Measurements from ENCODE around the gene RNASEL.
A peak's percentile ranks its signal among the peaks of the same experiment; 100 is the strongest.
"Not testable (repeated sequence)": the region's sequence is repeated elsewhere in the genome, so short reads cannot be mapped to it uniquely, and the experiment has no call there.

The RNASEL gene

DNA sequence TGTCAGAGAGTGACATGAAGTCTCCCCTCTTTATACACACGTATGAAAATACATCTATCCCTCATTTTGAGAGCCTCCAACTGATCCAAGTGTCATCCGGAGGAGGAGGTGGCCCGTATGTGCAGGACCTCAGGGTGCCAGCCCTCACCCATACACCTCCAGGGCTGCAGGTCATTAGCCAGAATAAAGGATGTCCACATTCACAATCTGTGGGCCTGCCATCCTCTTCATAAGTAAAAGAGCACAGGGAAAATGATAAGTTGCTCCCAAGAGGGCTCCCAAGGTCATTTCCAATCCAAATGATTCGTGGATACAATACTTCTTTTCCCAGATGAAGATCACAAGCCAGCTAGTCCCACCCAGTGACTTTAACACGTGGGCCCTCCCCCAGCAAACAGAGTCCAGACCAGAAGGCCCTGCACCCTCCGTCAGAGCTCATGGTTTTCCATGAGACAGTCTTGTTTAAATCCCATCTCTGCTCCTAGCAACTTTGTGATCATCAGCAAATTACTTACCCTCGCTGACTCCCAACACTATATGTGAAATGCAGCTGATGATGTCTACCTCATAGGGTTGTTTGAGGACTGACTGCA is 28.6 kb downstream of the RNASEL start:
- DNase-seq, result no peak

DNA sequence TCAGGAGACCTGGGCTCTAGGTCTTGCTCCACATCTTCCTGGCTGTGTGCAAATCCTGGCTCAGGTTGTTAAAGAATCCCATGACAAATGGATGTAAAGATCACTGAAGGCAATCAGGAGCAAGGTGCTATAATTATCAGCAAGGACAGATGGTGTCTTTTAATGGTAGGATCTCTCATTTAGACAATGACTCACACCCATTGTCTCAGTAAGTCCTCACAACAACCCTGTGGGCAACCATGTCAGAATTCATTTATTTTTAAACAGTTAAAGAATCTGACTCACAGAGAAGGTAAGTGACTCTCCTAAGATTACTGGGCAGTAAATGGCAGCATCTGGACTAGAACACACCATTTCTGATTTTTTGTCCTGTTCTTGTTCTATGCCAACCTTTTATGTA is 32.8 kb downstream of the RNASEL start:
- no peak for DNase-seq

DNA sequence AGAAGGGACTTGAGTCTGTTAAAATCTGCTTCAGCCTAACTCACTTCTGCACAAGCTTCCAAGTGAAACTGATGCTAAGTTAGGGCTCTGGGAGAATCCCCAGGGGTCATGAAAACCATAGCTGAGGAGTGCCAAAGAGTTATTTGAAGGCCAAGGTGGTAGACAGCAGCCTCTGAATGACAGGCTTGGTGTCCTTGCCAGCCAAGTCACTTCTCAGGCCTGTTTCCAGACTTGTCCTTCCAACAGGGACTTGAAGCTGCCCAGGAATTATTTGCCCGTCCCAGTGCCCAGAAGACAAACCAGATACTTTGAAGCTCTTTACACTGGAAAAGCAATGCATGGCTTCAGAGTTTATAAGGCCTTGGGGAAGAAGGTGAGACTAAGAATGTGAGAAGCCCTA is 33.6 kb downstream of the RNASEL start:
- DNase-seq, result no peak

DNA sequence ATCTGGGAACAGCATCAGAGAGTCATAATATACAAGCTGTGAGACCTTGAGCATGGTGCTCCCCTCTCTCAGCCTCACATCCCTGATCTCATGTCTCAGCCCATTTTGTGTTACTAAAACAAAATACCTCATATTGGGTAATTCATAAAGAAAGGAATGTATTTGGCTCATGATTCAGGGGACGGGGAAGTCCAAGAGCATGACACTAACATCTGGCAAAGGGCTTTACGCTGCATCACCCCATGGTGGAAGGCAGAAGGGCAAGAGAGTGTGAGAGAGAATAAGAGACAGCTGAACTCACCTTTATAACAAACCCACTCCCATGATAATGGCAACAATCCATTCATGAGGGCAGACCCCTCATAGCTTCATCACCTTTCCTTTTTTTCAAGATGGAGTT is 36.5 kb downstream of the RNASEL start:
- peak in 1 of 3 donors; percentile 18 for DNase-seq

DNA sequence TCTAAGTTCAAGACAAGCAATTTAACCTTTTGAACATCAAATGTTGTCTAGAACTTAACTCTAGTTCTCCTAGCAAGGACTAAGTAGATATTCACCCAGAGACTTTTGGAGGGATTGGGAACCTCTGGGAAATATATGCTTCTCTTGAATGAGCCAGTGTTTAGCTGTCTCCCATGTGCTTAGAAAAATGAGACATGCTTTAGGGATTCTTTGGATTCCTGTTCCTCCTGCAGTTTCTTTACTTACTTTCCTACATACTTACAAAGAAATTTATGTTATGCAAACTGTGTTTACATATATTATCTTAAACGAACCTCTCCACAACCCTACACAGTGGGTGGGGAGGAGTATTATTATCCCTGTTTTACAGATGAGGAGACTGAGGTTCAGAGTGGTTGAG is 39.2 kb downstream of the RNASEL start:
- DNase-seq, result no peak

DNA sequence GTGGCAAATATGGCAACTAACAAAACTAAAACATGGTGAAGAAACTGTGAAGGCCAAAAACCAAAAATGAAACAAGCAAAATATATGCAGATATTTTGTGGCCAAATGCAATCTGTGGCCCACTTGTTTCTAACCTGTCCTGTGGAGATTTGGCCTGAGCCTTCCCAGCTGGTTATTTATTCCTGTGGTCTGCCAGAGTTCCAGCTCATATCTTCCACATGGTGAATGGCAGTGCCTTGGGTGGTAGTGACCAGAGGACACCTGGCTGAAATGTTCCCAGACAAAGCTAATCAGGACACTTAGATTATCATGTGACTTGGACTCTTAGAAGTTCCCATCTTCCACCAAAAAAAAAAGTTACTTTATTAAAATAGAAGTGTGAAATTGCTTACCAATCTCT is 39.7 kb downstream of the RNASEL start:
- DNase-seq, result no peak

DNA sequence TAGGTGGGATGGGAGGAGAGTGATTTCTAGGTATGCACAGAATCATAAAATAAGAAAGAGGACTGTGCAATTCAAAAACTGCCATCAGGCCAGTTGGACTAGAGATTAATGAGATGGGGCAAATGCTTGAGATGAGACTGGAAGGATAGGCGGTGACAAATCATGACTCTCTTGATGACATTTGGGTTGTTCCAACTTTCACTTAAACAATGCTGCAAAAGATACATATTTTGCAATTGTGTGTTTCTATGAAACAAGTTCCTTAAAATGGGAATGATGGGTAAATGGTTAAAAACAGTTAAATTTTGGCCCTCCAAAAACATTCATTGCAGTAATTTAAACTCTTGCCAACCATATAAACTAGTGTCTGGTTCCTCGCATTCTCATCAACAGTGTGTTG is 55.2 kb downstream of the RNASEL start:
- peak; percentile 17 to 61 (median 60) for DNase-seq

DNA sequence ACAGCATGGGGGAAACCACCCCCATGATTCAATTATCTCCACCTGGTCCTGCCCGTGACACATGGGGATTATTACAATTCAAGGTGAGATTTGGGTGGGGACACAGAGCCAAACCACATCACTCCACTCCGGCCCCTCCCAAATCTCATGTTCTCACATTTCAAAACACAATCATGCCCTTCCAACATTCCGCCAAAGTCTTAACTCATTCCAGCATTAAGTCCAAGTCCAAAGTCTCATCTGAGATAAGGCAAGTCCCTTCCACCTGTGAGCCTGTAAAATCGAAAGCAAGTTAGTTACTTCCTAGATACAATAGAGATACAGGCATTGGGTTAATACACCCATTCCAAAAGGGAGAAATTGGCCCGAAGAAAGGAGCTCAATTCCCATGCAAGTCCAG is 60.9 kb downstream of the RNASEL start:
- not testable (repeated sequence) for DNase-seq

DNA sequence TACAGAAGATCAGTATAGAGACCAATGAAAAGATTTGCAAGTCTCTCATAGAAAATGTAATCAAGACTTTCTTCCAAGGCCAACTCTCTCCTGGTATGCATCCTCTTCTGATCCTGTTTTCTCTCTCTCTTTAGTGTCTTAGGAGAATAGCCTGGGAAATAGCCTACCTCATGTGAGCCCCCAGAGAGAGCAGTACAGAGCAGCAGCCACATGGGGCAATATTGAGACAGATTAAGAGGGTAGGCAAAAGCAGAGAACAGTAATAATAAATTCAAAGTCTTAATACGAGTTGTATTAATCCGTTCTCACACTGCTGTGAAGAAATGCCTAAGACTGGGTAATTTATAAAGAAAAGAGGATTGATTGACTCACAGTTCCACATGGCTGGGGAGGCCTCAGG is 61.4 kb downstream of the RNASEL start:
- DNase-seq, result no peak

DNA sequence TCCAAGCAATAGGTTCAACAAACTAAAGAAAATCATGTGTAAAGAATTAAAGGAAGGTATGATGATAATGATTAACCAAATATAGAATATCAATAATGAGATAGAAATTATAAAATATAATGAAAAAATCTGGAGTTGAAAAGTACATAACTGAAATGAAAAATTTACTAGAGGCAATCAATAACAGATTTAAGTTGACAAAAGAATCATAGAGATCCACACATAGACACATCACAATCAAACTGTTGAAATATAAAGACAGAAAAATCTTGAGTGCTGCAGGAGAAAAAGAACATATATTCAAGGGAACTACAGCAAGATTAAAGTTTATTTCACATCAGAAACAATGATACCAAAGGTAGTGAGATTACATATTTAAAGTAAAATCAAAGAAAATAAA is 63.7 kb downstream of the RNASEL start:
- no peak for DNase-seq
